Measurements from ENCODE around the gene FOXK1.

DNA sequence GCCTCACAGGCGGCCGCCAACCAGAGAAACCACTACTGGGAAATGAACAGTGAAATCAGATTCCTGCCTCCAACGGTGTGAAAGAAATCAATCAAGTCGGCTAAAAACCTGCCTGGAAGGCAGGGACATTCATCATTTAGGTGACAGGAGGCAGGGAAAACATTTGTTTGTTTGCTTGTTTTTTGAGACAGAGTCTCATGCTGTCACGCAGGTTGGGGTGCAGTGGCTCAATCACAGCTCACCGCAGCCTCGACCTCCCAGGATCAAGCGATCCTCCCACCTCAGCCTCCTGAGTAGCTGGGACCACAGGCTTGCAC lies 123.8 kb downstream of the FOXK1 start:
- TF ChIP-seq, protein P1, sequence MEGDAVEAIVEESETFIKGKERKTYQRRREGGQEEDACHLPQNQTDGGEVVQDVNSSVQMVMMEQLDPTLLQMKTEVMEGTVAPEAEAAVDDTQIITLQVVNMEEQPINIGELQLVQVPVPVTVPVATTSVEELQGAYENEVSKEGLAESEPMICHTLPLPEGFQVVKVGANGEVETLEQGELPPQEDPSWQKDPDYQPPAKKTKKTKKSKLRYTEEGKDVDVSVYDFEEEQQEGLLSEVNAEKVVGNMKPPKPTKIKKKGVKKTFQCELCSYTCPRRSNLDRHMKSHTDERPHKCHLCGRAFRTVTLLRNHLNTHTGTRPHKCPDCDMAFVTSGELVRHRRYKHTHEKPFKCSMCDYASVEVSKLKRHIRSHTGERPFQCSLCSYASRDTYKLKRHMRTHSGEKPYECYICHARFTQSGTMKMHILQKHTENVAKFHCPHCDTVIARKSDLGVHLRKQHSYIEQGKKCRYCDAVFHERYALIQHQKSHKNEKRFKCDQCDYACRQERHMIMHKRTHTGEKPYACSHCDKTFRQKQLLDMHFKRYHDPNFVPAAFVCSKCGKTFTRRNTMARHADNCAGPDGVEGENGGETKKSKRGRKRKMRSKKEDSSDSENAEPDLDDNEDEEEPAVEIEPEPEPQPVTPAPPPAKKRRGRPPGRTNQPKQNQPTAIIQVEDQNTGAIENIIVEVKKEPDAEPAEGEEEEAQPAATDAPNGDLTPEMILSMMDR (tag by site-specific recombination; IDR thresholded peaks at IDR 0.05), result no peak
- TF ChIP-seq ZNF560 (tag by site-specific recombination; IDR thresholded peaks at IDR 0.05; ENCODE audit: borderline replicate concordance), result no peak
- TF ChIP-seq, protein P2, sequence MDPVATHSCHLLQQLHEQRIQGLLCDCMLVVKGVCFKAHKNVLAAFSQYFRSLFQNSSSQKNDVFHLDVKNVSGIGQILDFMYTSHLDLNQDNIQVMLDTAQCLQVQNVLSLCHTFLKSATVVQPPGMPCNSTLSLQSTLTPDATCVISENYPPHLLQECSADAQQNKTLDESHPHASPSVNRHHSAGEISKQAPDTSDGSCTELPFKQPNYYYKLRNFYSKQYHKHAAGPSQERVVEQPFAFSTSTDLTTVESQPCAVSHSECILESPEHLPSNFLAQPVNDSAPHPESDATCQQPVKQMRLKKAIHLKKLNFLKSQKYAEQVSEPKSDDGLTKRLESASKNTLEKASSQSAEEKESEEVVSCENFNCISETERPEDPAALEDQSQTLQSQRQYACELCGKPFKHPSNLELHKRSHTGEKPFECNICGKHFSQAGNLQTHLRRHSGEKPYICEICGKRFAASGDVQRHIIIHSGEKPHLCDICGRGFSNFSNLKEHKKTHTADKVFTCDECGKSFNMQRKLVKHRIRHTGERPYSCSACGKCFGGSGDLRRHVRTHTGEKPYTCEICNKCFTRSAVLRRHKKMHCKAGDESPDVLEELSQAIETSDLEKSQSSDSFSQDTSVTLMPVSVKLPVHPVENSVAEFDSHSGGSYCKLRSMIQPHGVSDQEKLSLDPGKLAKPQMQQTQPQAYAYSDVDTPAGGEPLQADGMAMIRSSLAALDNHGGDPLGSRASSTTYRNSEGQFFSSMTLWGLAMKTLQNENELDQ (tag by site-specific recombination; IDR thresholded peaks at IDR 0.05; ENCODE audit: low read depth), result no peak
- TF ChIP-seq ZNF24 (tag by site-specific recombination; IDR thresholded peaks at IDR 0.05), result no peak
- no peak for TF ChIP-seq ZNF214 (tag by site-specific recombination; IDR thresholded peaks at IDR 0.05; ENCODE audit: borderline replicate concordance)
- TF ChIP-seq, protein P3, sequence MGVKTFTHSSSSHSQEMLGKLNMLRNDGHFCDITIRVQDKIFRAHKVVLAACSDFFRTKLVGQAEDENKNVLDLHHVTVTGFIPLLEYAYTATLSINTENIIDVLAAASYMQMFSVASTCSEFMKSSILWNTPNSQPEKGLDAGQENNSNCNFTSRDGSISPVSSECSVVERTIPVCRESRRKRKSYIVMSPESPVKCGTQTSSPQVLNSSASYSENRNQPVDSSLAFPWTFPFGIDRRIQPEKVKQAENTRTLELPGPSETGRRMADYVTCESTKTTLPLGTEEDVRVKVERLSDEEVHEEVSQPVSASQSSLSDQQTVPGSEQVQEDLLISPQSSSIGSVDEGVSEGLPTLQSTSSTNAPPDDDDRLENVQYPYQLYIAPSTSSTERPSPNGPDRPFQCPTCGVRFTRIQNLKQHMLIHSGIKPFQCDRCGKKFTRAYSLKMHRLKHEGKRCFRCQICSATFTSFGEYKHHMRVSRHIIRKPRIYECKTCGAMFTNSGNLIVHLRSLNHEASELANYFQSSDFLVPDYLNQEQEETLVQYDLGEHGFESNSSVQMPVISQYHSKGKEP (tag by site-specific recombination; IDR thresholded peaks at IDR 0.05), result no peak
